HL-60 (cell line): Measurements from ENCODE around the gene TOP2A.

ENCODE experiments used
- DNase-seq, 2 experiments: peaks; one replicate each; pipeline ENCODE4 v3.0.0-alpha.2; 2010 to 2020; ENCODE audit warnings: low read depth in 1 of 2, low spot score in 1 of 2
- H3K27ac ChIP-seq: fragments of 250-450 bp; sonication (Bioruptor Pico); replicated peaks from 2 replicates; pipeline ENCODE4 v1.5.1; 2020; ENCODE audit warnings: mild to moderate bottlenecking, moderate library complexity
- H3K27me3 ChIP-seq: fragments of 250-450 bp; sonication (Bioruptor Pico); 2 replicates; pipeline ENCODE4 v1.5.1; 2021; ENCODE audit warnings: mild to moderate bottlenecking, moderate library complexity; ENCODE audit not compliant: insufficient read depth, poor library complexity, severe bottlenecking
- H3K4me3 ChIP-seq: replicated peaks from 2 replicates; pipeline ENCODE4 v1.5.1; 2011; ENCODE audit warnings: mild to moderate bottlenecking, control low read depth, low read length; ENCODE audit not compliant: insufficient read depth
- CTCF ChIP-seq: IDR thresholded peaks from one replicate; pipeline ENCODE4 v1.5.1; 2011; ENCODE audit warnings: low read length, control low read depth, inconsistent platforms; ENCODE audit not compliant: insufficient read depth
- GABPA ChIP-seq: IDR thresholded peaks from 2 replicates; pipeline ENCODE4 v1.6.1; 2012; ENCODE audit warnings: low read depth
- POLR2AphosphoS5 ChIP-seq: IDR thresholded peaks from 2 replicates; pipeline ENCODE4 v1.6.1; 2012; ENCODE audit warnings: low read depth
- REST ChIP-seq: IDR thresholded peaks from 2 replicates; pipeline ENCODE4 v1.6.1; 2012; ENCODE audit warnings: low read depth; ENCODE audit not compliant: insufficient replicate concordance
- SPI1 ChIP-seq: IDR thresholded peaks from 2 replicates; pipeline ENCODE4 v1.6.1; 2012; ENCODE audit warnings: low read depth, mild to moderate bottlenecking, borderline replicate concordance

Gene TOP2A

GRCh38 chr17:40451420-40451819 lies 33.7 kb upstream of the TOP2A start:
- no peak overlapping the region for H3K4me3 ChIP-seq
- no peak for DNase-seq
- no peak overlapping the region for H3K27ac ChIP-seq
- H3K27me3 ChIP-seq, result no peaks in the 10 kb centered on the region
- TF ChIP-seq POLR2AphosphoS5 (no peak), REST (no peak), CTCF (no peak), SPI1 (no peak), GABPA (no peak)

GRCh38 chr17:40450175-40450574 lies 32.5 kb upstream of the TOP2A start:
- H3K27ac ChIP-seq, result no peak overlapping the region
- H3K4me3 ChIP-seq, result no peak overlapping the region
- TF ChIP-seq CTCF (peak; percentile 54), REST (no peak)
- peak in 1 of 2 experiments; percentile 56 for DNase-seq
- no peaks in the 10 kb centered on the region for H3K27me3 ChIP-seq

GRCh38 chr17:40448639-40449261 lies 31.1 kb upstream of the TOP2A start:
- TF ChIP-seq REST (no peak), POLR2AphosphoS5 (no peak), SPI1 (no peak), GABPA (no peak), CTCF (no peak)
- Histone ChIP-seq H3K27ac (no peak overlapping the region), H3K27me3 (peaks cover 2% of the 10 kb centered on the region), H3K4me3 (no peak overlapping the region)
- DNase-seq, result no peak
